NCI-H2196 treated with DMSO at 0.1 percent for 48 hours (cell line): ENCODE measurements around the gene C1orf167.

Experiments used
- DNase-seq: peaks from one replicate; lab custom pipeline; 2025; ENCODE audit not compliant: unreplicated experiment; lab: John Stamatoyannopoulos, UW

C1orf167 gene

GRCh38 chr1:11761988-11762406, at the start of gene C1orf167:
Gene C1orf167, plus strand, starts transcription at chr1:11762193. Its CDS starts 2,208 bp downstream, at chr1:11764401.
- no peak for DNase-seq

- DNase-seq: no peak
Observed at GRCh38 chr1:11712285-11712684, 49.7 kb upstream of the C1orf167 start.

- no peak for DNase-seq
Observed at GRCh38 chr1:11713095-11713494, 48.9 kb upstream of the C1orf167 start.

- no peak for DNase-seq
Observed at GRCh38 chr1:11714831-11715575, 47.0 kb upstream of the C1orf167 start.

GRCh38 chr1:11719313-11720032, 42.5 kb upstream of the C1orf167 start:
- DNase-seq: peak; percentile 17

GRCh38 chr1:11720033-11720376, 42.0 kb upstream of the C1orf167 start:
- no peak for DNase-seq

GRCh38 chr1:11720525-11720924, 41.5 kb upstream of the C1orf167 start:
- DNase-seq: no peak

GRCh38 chr1:11721311-11721710, 40.7 kb upstream of the C1orf167 start:
- no peak for DNase-seq

- DNase-seq: no peak
Observed at GRCh38 chr1:11722538-11722937, 39.5 kb upstream of the C1orf167 start.

GRCh38 chr1:11725616-11726015, 36.4 kb upstream of the C1orf167 start:
- DNase-seq: no peak

GRCh38 chr1:11727119-11727518, 34.9 kb upstream of the C1orf167 start:
- no peak for DNase-seq

- DNase-seq: no peak
Observed at GRCh38 chr1:11728126-11728806, 33.7 kb upstream of the C1orf167 start.

GRCh38 chr1:11729155-11729497, 32.9 kb upstream of the C1orf167 start:
- no peak for DNase-seq

GRCh38 chr1:11729498-11730428, 32.2 kb upstream of the C1orf167 start:
- DNase-seq: no peak

- no peak for DNase-seq
Observed at GRCh38 chr1:11730429-11730891, 31.5 kb upstream of the C1orf167 start.

GRCh38 chr1:11731691-11732283, 30.2 kb upstream of the C1orf167 start:
- DNase-seq: no peak

GRCh38 chr1:11733306-11733705, 28.7 kb upstream of the C1orf167 start:
- no peak for DNase-seq

- DNase-seq: no peak
Observed at GRCh38 chr1:11735531-11735853, 26.5 kb upstream of the C1orf167 start.

GRCh38 chr1:11735854-11736745, 25.9 kb upstream of the C1orf167 start, which contains the start of gene AGTRAP:
Gene AGTRAP, plus strand, starts transcription at chr1:11736136. Its CDS starts 73 bp downstream, at chr1:11736209.
- peak; percentile 84 for DNase-seq
